OCI-LY7 (cell line): Measurements from ENCODE around the gene MAL.

Experiments used
- EZH2phosphoT487 ChIP-seq: fragments of 200-600 bp; sonication (generic); IDR thresholded peaks from 2 replicates; pipeline ENCODE4 v1.6.1; 2018; ENCODE audit warnings: low read depth, borderline replicate concordance, mild to moderate bottlenecking, mixed run types, antibody characterized with exemption, low read length, moderate library complexity, mixed read lengths
- TF ChIP-seq, protein P1 (sequence below): fragments of 200-600 bp; sonication (generic); conservative IDR thresholded peaks from 2 replicates; pipeline ENCODE4 v1.5.1; 2014; ENCODE audit warnings: mild to moderate bottlenecking, antibody characterized with exemption, low read length, moderate library complexity, mixed read lengths

- TF ChIP-seq, protein P1, sequence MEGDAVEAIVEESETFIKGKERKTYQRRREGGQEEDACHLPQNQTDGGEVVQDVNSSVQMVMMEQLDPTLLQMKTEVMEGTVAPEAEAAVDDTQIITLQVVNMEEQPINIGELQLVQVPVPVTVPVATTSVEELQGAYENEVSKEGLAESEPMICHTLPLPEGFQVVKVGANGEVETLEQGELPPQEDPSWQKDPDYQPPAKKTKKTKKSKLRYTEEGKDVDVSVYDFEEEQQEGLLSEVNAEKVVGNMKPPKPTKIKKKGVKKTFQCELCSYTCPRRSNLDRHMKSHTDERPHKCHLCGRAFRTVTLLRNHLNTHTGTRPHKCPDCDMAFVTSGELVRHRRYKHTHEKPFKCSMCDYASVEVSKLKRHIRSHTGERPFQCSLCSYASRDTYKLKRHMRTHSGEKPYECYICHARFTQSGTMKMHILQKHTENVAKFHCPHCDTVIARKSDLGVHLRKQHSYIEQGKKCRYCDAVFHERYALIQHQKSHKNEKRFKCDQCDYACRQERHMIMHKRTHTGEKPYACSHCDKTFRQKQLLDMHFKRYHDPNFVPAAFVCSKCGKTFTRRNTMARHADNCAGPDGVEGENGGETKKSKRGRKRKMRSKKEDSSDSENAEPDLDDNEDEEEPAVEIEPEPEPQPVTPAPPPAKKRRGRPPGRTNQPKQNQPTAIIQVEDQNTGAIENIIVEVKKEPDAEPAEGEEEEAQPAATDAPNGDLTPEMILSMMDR, result no peak
- TF ChIP-seq EZH2phosphoT487, result no peak
Measured at GRCh38 chr2:95044601-95045000, 19.1 kb downstream of the MAL start.
